SHP77 treated with DMSO at 0.1 percent for 48 hours (cell line): ENCODE results near the gene VTCN1.

Experiments
- DNase-seq: peaks from one replicate; lab custom pipeline; 2025; lab: John Stamatoyannopoulos, UW

The VTCN1 gene

GRCh38 chr1:117209094-117209493, 1.6 kb downstream of the VTCN1 start:
- DNase-seq: no peak

GRCh38 chr1:117208580-117208979, 2.1 kb downstream of the VTCN1 start:
- no peak for DNase-seq

GRCh38 chr1:117205368-117205767, 5.4 kb downstream of the VTCN1 start:
- DNase-seq: no peak

GRCh38 chr1:117201808-117202207, 8.9 kb downstream of the VTCN1 start:
- no peak for DNase-seq

- DNase-seq: no peak
Observed at GRCh38 chr1:117198097-117198496, 12.6 kb downstream of the VTCN1 start.

GRCh38 chr1:117189726-117190125, 21.0 kb downstream of the VTCN1 start:
- DNase-seq: no peak

- DNase-seq: no peak
Observed at GRCh38 chr1:117188816-117189437, 21.8 kb downstream of the VTCN1 start.

- no peak for DNase-seq
Observed at GRCh38 chr1:117188170-117188815, 22.4 kb downstream of the VTCN1 start.

- no peak for DNase-seq
Observed at GRCh38 chr1:117183112-117183511, 27.6 kb downstream of the VTCN1 start.

- no peak for DNase-seq
Observed at GRCh38 chr1:117182319-117182718, 28.4 kb downstream of the VTCN1 start.

- no peak for DNase-seq
Observed at GRCh38 chr1:117181630-117182041, 29.1 kb downstream of the VTCN1 start.

- DNase-seq: no peak
Observed at GRCh38 chr1:117180147-117180967, 30.4 kb downstream of the VTCN1 start.

- DNase-seq: no peak
Observed at GRCh38 chr1:117179471-117179870, 31.3 kb downstream of the VTCN1 start.

GRCh38 chr1:117178756-117179155, 32.0 kb downstream of the VTCN1 start:
- no peak for DNase-seq

GRCh38 chr1:117177376-117177775, 33.4 kb downstream of the VTCN1 start:
- DNase-seq: no peak

GRCh38 chr1:117176579-117176978, 34.1 kb downstream of the VTCN1 start:
- no peak for DNase-seq

- DNase-seq: no peak
Observed at GRCh38 chr1:117174851-117175250, 35.9 kb downstream of the VTCN1 start.

- no peak for DNase-seq
Observed at GRCh38 chr1:117173691-117174090, 37.0 kb downstream of the VTCN1 start.

GRCh38 chr1:117173006-117173405, 37.7 kb downstream of the VTCN1 start:
- no peak for DNase-seq

- no peak for DNase-seq
Observed at GRCh38 chr1:117171900-117172511, 38.7 kb downstream of the VTCN1 start.

GRCh38 chr1:117169871-117170596, 40.7 kb downstream of the VTCN1 start:
- no peak for DNase-seq

GRCh38 chr1:117167402-117167801, 43.3 kb downstream of the VTCN1 start:
- no peak for DNase-seq
